ENCODE measurements around the gene MAGI1. TPM values are rescaled to one million over a fixed set of nuclear protein-coding genes. Genes with fewer than 3 reads are reported as not detected.

The MAGI1 gene
- total RNA-seq, 1 experiment from 2014 or later, result 38.6 TPM

DNA sequence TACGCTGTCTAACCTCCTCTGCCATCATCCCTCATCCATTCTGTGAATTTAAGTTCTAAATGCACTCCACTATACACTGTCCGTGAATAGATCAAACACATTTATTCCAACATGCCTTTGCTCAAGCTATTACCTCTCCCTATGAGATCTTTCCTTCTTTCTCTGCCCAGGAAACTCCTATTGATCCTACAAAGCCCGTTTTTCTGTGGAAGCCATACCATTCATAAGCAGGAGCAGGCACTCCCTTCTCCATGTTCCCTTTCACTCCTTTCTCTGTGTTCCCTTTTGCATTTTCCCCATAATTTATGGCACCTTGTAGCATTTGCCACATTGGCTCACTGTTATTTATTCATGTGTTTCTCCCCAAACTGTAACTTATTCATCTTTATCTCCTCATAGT, 501.6 kb downstream of the MAGI1 start:
- H4K20me1 ChIP-seq (ENCODE audit: insufficient read depth), result no peaks in the 10 kb centered on the region
- no peaks in the 10 kb centered on the region for H3K27me3 ChIP-seq (ENCODE audit: insufficient read depth, low read length)
- no peaks in the 10 kb centered on the region for H3K79me2 ChIP-seq (ENCODE audit: insufficient read depth, low read length)
- CTCF ChIA-PET, result no interaction called here
- H3K9me3 ChIP-seq (ENCODE audit: control insufficient read depth in 1 of 2, insufficient read depth in 1 of 2, low read depth in 1 of 2, low read length in 2 of 2), result no peaks in the 10 kb centered on the region
- no peak overlapping the region for H3K9ac ChIP-seq (ENCODE audit: low read length)
- no peak overlapping the region for H2AFZ ChIP-seq (ENCODE audit: low read depth, low read length, poor library complexity, severe bottlenecking)
- TF ChIP-seq ZFX (IDR thresholded peaks at IDR 0.05), result no peak
- TF ChIP-seq CEBPB (IDR thresholded peaks at IDR 0.05; ENCODE audit: low read depth), result no peak
- no peak for TF ChIP-seq CBX3 (IDR thresholded peaks at IDR 0.05; ENCODE audit: low read depth)
- TF ChIP-seq, protein P1, sequence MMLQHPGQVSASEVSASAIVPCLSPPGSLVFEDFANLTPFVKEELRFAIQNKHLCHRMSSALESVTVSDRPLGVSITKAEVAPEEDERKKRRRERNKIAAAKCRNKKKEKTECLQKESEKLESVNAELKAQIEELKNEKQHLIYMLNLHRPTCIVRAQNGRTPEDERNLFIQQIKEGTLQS (IDR thresholded peaks at IDR 0.05), result no peak
- no peak for TF ChIP-seq SP1 (IDR thresholded peaks at IDR 0.05; ENCODE audit: low read depth)
- TF ChIP-seq, protein P2, sequence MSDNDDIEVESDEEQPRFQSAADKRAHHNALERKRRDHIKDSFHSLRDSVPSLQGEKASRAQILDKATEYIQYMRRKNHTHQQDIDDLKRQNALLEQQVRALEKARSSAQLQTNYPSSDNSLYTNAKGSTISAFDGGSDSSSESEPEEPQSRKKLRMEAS (IDR thresholded peaks at IDR 0.05), result no peak
- POLR2A ChIA-PET, result no interaction called here
- H3K36me3 ChIP-seq (ENCODE audit: control insufficient read depth in 1 of 2, insufficient read depth in 2 of 2, low read length in 2 of 2), result no peaks in the 10 kb centered on the region
- RAD21 ChIA-PET (ENCODE audit: low non-redundant PET in 1 of 2, low total read pairs in 2 of 2, uncharacterized antibody in 2 of 2, unreplicated experiment in 2 of 2), result no interaction called here
- intact Hi-C loops (cut with micrococcal nuclease), result no loop called here
- no peaks in the 10 kb centered on the region for H3K4me1 ChIP-seq (ENCODE audit: control insufficient read depth in 1 of 2, insufficient read depth in 2 of 2, low read length in 2 of 2)
- BruUV-seq (replicated peaks), result no TSS peak
- no peaks in the 10 kb centered on the region for H3K9me2 ChIP-seq (ENCODE audit: insufficient read depth)
- no peak overlapping the region for H3K4me2 ChIP-seq (ENCODE audit: low read length)
- ATAC-seq, result no peak
- DNase-seq (ENCODE audit: low read depth, low spot score), result no peak
- no peak overlapping the region for H3K27ac ChIP-seq (ENCODE audit: low read depth, low read length)
- H3K4me3 ChIP-seq (replicated peaks in 1 of 2; ENCODE audit: low read depth in 1 of 2, low read length in 2 of 2), result no peak overlapping the region

DNA sequence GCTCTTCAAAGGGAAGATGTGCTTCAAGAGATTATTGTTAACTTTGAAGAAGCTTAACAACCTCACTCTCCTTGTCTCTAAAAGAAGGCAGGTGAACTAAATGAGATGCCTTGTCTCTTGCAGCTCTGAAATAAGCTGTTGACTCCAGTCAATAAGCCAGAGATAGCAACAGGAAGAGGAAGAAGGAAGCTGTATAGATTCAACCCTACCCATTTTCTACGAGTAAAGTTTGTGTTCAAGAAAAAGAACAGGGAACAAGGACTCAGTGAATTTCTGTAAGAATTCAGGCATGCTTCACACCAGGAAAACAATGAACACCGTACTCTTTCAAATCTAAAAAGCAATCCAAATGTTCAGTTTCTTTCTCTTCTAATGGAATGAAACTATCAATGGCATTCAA, 503.5 kb downstream of the MAGI1 start:
- Histone ChIP-seq H3K79me2 (ENCODE audit: insufficient read depth, low read length) (no peaks in the 10 kb centered on the region), H3K27me3 (ENCODE audit: insufficient read depth, low read length) (no peaks in the 10 kb centered on the region), H3K9me2 (ENCODE audit: insufficient read depth) (no peaks in the 10 kb centered on the region), H3K4me3 (replicated peaks in 1 of 2; ENCODE audit: low read depth in 1 of 2, low read length in 2 of 2) (no peak overlapping the region), H3K4me2 (ENCODE audit: low read length) (no peak overlapping the region), H3K9ac (ENCODE audit: low read length) (no peak overlapping the region), H3K9me3 (ENCODE audit: control insufficient read depth in 1 of 2, insufficient read depth in 1 of 2, low read depth in 1 of 2, low read length in 2 of 2) (no peaks in the 10 kb centered on the region), H3K27ac (ENCODE audit: low read depth, low read length) (no peak overlapping the region), H2AFZ (ENCODE audit: low read depth, low read length, poor library complexity, severe bottlenecking) (no peak overlapping the region), H3K36me3 (ENCODE audit: control insufficient read depth in 1 of 2, insufficient read depth in 2 of 2, low read length in 2 of 2) (no peaks in the 10 kb centered on the region), H3K4me1 (ENCODE audit: control insufficient read depth in 1 of 2, insufficient read depth in 2 of 2, low read length in 2 of 2) (no peaks in the 10 kb centered on the region), H4K20me1 (ENCODE audit: insufficient read depth) (no peaks in the 10 kb centered on the region)
- CTCF ChIA-PET, result no interaction called here
- RAD21 ChIA-PET (ENCODE audit: low non-redundant PET in 1 of 2, low total read pairs in 2 of 2, uncharacterized antibody in 2 of 2, unreplicated experiment in 2 of 2), result no interaction called here
- POLR2A ChIA-PET, result no interaction called here
- DNase-seq (ENCODE audit: low read depth, low spot score) (no peak), ATAC-seq (no peak)
- intact Hi-C loops (cut with micrococcal nuclease), result no loop called here
- BruUV-seq (replicated peaks), result no TSS peak
- no peak for TF ChIP-seq JUND (IDR thresholded peaks at IDR 0.05)
- TF ChIP-seq CBX3 (IDR thresholded peaks at IDR 0.05; ENCODE audit: low read depth), result no peak
